Lower leg skin (tissue), 3 donors: ENCODE results near the gene DUSP22.

ENCODE experiments used
- CTCF ChIP-seq, 3 donors: fragments of 450-650 bp; IDR thresholded peaks; one replicate each; pipeline ENCODE4 v1.5.1; 2016; ENCODE audit warnings: antibody characterized with exemption in 3 of 3, mild to moderate bottlenecking in 3 of 3, moderate library complexity in 2 of 3
- POLR2A ChIP-seq, 2 donors: fragments of 450-650 bp; IDR thresholded peaks; one replicate each; pipeline ENCODE4 v1.6.1; 2016 to 2017; ENCODE audit warnings: antibody characterized with exemption in 2 of 2, mild to moderate bottlenecking in 1 of 2, moderate library complexity in 1 of 2

DNA sequence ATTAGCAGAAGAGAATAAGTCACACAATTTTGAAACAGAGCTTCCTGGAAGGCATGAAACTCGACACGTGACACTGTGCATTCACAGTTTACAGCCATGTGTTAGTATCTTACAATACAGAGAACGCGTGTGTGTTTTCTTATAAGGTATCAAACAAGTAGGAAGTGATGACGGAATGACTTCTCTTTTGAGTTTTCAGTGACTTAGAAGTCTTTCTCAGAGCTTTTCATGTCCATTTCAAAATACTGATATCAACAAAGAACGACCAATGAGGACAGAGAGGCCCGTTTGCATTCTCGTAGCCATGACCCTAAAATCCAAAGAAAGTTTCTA, 36.6 kb upstream of the DUSP22 start:
- TF ChIP-seq POLR2A (IDR thresholded peaks at IDR 0.05), result no peak
- no peak for TF ChIP-seq CTCF (IDR thresholded peaks at IDR 0.05)
